Stimulated activated CD8-positive, alpha-beta memory T cell treated with anti-CD3 and anti-CD28 coated beads, Interleukin-12 subunit alpha, Interleukin-12 subunit beta, amount 100 ng/mL, for 1 hour (primary cell): ENCODE data around the gene KHSRP.
A peak's percentile ranks its signal among the peaks of the same experiment; 100 is the strongest.
"Not testable (repeated sequence)": the region's sequence is repeated elsewhere in the genome, so short reads cannot be mapped to it uniquely, and the experiment has no call there.

ENCODE experiments used
- DNase-seq: peaks from one replicate; pipeline ENCODE4 v3.0.0-alpha.2; 2020; ENCODE audit warnings: low read depth

The KHSRP gene

GRCh38 chr19:6417713-6418561 lies 6.7 kb downstream of the KHSRP start:
- DNase-seq = no peak

GRCh38 chr19:6416658-6417405 lies 7.8 kb downstream of the KHSRP start:
- no peak for DNase-seq

GRCh38 chr19:6415591-6416190 lies 8.9 kb downstream of the KHSRP start:
- DNase-seq = no peak

- no peak for DNase-seq
Observed at GRCh38 chr19:6414793-6415590, 9.6 kb downstream of the KHSRP start.

- DNase-seq = no peak
Observed at GRCh38 chr19:6413721-6414643, 10.6 kb downstream of the KHSRP start.

- DNase-seq = no peak
Observed at GRCh38 chr19:6413291-6413690, 11.3 kb downstream of the KHSRP start.

- no peak for DNase-seq
Observed at GRCh38 chr19:6412447-6413091, 12.0 kb downstream of the KHSRP start.

GRCh38 chr19:6412061-6412446 lies 12.6 kb downstream of the KHSRP start:
- DNase-seq = no peak

GRCh38 chr19:6409346-6409745 lies 15.3 kb downstream of the KHSRP start:
- DNase-seq = no peak

- DNase-seq = no peak
Observed at GRCh38 chr19:6406401-6406800, 18.2 kb downstream of the KHSRP start.

- no peak for DNase-seq
Observed at GRCh38 chr19:6402837-6403608, 21.6 kb downstream of the KHSRP start.

- no peak for DNase-seq
Observed at GRCh38 chr19:6402058-6402457, 22.6 kb downstream of the KHSRP start.

GRCh38 chr19:6400062-6400944 lies 24.3 kb downstream of the KHSRP start:
- not testable (repeated sequence) for DNase-seq

- no peak for DNase-seq
Observed at GRCh38 chr19:6396305-6396704, 28.3 kb downstream of the KHSRP start.

GRCh38 chr19:6394831-6395230 lies 29.8 kb downstream of the KHSRP start:
- no peak for DNase-seq

- no peak for DNase-seq
Observed at GRCh38 chr19:6393983-6394412, 30.6 kb downstream of the KHSRP start.

GRCh38 chr19:6393074-6393982 lies 31.3 kb downstream of the KHSRP start, which contains the start of gene GTF2F1:
Gene GTF2F1 (minus strand): TSS chr19:6393164. CDS start chr19:6392995, 169 bp downstream.
- peak; percentile 88 for DNase-seq
